ENCODE results near the gene PKN2.
"Not testable (repeated sequence)": the region's sequence is repeated elsewhere in the genome, so short reads cannot be mapped to it uniquely, and the experiment has no call there.

Gene PKN2

GRCh38 chr1:88680471-88680870 is 3.6 kb upstream of the PKN2 start:
- DNase-seq (ENCODE audit: low spot score): no peak

GRCh38 chr1:88680911-88681622 is 3.0 kb upstream of the PKN2 start:
- DNase-seq (ENCODE audit: low spot score): no peak

DNA sequence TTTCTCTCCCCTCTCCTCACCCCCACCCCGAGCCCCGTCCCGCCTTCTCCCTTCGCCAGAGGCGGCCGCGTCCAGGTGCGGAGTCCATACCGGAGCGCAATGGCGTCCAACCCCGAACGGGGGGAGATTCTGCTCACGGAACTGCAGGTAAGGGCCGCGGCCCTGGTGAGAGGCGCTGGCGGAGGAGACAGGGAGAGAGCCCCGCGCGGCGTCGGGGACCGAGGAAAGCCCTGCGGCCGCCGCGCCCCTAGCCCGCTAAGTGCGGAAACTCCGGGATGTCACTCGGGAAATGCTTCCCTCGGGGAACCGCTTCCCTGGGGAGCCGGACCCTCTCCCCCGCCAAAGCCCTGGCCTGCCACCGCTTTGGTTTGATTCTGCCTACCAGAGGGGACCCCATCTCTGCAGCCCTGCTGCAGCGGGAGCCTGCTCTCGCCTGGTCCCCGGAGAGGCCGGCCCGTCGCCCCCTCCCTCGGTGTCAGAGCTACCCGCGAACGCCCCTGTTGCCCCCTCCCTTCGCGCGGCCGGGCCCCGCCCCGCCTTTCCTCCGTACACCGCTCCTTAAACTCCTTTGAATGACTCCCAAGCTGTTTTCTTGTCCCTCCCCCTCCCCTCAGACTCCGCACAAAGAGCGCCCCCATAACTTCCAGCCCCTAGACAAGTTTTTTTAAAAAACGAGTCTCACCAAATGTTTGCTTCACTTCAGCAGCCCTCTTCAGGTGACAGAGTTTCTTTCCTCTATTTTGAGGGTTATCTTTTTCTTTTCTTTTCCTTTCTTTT is 597 bp downstream of the PKN2 start:
- peak; percentile 76 for DNase-seq (ENCODE audit: low spot score)

DNA sequence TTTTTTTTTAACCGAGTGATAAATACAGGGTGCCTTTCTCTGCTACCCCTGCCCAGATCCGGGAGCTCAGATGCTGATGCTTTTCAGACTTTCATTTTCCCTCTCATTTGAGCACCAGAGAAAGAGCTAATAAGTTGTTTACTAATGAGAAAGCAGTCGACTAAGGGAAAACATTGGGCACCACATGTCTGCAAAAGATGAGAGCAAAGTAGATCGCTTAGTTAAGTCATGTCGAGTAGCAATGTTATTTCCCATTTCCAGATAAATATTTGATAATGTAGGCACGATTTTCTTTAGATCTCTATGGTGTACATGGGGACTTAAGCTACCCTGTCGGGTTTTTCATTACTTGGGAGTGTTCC is 1.2 kb downstream of the PKN2 start:
- no peak for DNase-seq (ENCODE audit: low spot score)

- no peak for DNase-seq (ENCODE audit: low spot score)
These were observed 7.5 kb downstream of the PKN2 start for GRCh38 chr1:88691540-88691939.

GRCh38 chr1:88695781-88696180 is 11.7 kb downstream of the PKN2 start:
- no peak for DNase-seq (ENCODE audit: low spot score)

GRCh38 chr1:88697503-88697902 is 13.4 kb downstream of the PKN2 start:
- peak; percentile 24 for DNase-seq (ENCODE audit: low spot score)

DNA sequence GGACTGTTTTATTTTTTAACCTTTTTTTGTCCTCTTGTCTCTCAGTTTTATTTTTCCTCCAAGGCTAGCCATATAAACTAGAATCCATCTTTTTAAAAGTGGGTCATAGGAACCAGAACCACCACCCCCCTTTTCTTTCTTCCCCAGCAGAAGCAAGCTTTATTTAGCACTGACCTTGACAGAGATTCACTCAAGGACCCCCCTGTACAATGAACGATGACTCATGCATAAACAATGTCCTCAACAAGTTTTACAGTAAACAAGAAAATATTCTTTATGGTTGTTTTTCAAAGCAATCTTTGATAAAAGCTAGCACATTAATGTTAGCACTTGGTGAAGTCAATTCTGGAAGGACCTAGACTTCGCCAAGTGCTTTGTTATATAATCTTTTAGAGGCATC is 14.1 kb downstream of the PKN2 start:
- DNase-seq (ENCODE audit: low spot score): no peak

DNA sequence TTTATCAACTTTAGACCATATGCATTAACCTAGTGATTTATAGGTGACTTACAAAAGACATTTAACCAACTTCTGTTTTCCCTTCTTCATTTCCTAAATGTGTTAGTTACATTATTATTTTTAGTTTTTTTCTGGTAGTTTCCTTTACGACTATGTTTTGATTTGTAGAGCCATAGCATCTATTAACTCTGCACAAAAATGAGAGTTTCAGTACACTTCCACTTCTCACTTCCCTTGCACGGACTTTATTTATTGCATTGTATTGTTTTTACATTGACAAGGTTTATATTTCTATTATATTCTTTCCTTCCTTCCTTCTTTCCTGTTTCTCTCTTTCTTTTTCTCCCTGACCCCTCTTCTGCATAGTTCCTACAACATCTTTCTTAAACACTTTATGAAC is 14.7 kb downstream of the PKN2 start:
- no peak for DNase-seq (ENCODE audit: low spot score)

- no peak for DNase-seq (ENCODE audit: low spot score)
These were observed 16.4 kb downstream of the PKN2 start for GRCh38 chr1:88700425-88701013.

DNA sequence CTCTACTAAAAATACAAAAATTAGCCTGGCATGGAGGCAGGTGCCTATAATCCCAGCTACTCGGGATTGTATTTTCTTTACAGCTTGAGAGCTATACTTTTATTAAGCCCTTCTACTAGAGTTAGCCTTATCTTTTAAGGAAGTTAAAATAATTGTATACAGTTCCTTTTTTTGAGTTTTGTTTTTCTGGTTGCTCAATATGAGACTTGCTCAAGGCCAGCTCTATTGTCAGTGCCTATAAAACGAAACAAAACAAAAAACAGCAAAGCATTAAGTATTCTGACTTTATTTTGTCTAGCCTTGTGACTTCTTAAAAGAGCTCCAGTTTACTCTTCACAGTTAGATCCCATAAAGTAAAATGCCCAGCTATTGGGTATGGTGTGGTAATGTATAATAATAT is 17.2 kb downstream of the PKN2 start:
- DNase-seq (ENCODE audit: low spot score): no peak

DNA sequence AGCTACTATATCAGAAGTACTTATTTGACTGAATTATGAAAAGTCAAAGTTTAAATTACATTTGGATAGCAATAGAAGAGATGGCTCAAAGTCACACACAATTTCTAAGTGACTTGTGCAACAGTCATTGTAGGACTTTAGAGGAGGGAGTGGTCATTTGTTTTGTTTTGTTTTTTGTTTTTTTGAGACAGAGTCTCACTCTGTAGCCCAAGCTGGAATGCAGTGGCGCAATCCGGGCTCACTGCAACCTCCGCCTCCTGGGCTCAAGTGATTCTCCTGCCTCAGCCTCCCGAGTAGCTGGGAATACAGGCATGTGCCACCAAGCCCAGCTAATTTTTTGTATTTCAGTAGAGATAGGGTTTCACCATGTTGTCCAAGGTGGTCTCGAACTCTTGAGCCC is 17.7 kb downstream of the PKN2 start:
- not testable (repeated sequence) for DNase-seq (ENCODE audit: low spot score)

GRCh38 chr1:88708011-88708410 is 23.9 kb downstream of the PKN2 start:
- DNase-seq (ENCODE audit: low spot score): no peak

DNA sequence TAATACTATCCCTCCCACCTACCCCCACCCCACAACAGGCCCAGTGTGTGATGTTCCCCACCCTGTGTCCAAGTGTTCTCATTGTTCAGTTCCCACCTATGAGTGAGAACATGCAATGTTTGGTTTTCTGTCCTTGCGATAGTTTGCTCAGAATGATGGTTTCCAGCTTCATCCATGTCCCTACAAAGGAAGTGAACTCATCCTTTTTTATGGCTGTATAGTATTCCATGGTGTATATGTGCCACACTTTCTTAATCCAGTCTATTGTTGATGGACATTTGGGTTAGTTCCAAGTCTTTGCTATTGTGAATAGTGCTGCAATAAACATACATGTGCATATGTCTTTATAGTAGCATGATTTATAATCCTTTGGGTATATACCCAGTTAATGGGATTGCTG is 28.8 kb downstream of the PKN2 start:
- DNase-seq (ENCODE audit: low spot score): not testable (repeated sequence)

- DNase-seq (ENCODE audit: low spot score): not testable (repeated sequence)
These were observed 32.5 kb downstream of the PKN2 start for GRCh38 chr1:88716571-88716970.

GRCh38 chr1:88722492-88722891 is 38.4 kb downstream of the PKN2 start:
- DNase-seq (ENCODE audit: low spot score): no peak

DNA sequence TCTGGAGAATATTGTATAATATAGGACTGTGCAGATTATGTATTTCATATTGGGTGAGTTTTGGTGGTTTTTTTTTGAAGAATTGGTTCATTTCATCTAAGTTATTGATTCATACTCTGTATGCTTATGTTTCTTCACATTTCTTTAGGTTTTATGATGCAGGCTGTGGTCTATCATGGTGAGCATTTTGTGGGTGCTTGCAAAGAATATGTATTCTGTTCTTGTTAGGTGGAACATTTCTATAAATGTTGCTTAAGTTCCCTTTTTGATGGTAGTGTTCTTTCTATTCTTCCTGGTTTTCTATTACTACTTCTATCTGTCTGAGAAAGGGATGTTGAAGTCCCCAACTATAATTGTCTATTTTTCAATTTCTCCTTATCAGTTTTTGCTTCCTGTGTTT is 42.6 kb downstream of the PKN2 start:
- no peak for DNase-seq (ENCODE audit: low spot score)

GRCh38 chr1:88727205-88727604 is 43.1 kb downstream of the PKN2 start:
- DNase-seq (ENCODE audit: low spot score): no peak

DNA sequence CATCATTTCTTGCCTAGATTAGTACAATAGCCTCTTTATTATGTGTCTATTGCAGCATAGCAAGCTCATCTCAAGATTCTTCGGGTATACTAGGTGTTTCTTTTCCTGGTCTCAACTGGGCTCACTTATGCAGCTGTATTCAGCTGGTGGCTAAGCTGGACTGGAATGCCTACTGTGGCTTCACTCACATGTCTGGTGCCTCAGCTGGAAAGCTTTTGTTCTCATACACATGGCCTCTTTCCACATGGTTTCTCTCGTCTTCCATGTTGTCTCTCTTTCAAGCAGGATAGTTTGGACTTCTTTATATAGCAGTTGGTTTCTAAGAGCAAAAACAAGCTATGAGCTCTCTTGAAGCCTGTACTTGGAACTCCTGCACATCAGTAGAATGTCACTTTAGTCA is 45.2 kb downstream of the PKN2 start:
- DNase-seq (ENCODE audit: low spot score): no peak

DNA sequence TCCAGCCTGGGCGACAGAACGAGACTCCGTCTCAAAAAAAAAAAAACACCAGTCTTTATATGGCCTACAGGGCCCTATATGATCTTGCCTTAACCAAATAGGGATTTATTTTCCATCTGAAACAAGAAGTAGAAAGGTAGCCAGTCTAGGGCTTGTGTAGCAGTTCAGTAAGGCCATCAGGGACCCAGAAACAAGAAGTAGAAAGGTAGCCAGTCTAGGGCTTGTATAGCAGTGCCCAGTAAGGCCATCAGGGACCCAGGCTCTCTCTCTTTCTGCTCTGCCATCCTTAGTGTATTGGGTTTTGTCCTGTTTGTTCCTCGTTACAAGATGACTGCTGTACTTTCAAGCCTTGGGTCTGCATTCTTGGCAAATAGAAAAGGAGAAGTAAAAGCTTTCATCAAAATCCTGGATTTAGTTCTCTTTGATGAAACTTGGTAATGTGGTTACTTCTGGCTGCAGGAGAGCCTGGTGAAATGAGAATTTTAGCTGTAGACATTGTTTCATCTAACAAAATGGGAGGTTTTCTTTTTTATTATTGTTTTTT is 46.1 kb downstream of the PKN2 start:
- no peak for DNase-seq (ENCODE audit: low spot score)

- no peak for DNase-seq (ENCODE audit: low spot score)
These were observed 46.9 kb downstream of the PKN2 start for GRCh38 chr1:88730995-88731394.

GRCh38 chr1:88731475-88732269 is 47.6 kb downstream of the PKN2 start:
- DNase-seq (ENCODE audit: low spot score): no peak

All from D341Med (cell line).